ENCODE data around the gene UAP1L1.

UAP1L1 gene

GRCh38 chr9:137073992-137074399, 3.3 kb upstream of the UAP1L1 start:
- H3K4me3 ChIP-seq (ENCODE audit: low read length), result no peak overlapping the region
- no peak overlapping the region for H3K9ac ChIP-seq (ENCODE audit: low read depth, low read length)
- peaks cover 12% of the 10 kb centered on the region for H3K4me1 ChIP-seq (ENCODE audit: insufficient read depth, low read length)
- H3K9me3 ChIP-seq (ENCODE audit: insufficient read depth, low read depth, low read length), result no peaks in the 10 kb centered on the region
- peaks cover 59% of the 10 kb centered on the region for H3K27me3 ChIP-seq (ENCODE audit: insufficient read depth, low read length)
- H3K27ac ChIP-seq (ENCODE audit: low read length), result no peak overlapping the region
- no peaks in the 10 kb centered on the region for H3K36me3 ChIP-seq (ENCODE audit: insufficient read depth, low read depth, low read length)

DNA sequence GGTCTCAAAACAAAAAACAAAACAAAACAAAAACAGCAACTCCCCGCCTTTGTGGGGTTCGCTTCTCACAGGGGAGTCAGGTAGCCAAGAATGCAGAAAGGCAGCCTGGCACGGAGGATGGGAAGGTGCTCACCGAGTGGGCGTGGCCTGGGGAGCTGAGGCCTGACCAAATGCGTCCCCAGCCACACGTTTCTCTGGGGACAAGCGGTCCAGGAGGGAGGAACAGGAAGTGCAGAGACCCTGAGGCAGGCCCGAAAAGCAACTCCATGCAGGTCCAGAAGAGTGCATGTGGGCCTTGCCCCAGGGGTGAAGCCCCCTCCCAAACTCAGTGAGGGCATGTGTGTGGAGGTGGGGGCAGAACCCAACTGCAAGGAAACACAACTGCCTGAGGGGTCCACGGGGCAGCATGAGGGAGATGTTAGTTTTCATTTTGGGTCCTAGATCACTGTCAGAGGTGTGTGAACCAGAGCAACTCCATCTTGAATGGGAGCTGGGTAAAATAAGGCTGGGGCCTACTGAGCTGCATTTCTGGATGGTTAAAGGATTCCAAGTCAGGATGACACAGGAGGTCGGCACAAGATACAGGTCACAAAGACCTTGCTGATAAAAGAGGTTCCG, 2.6 kb upstream of the UAP1L1 start:
- Histone ChIP-seq H3K36me3 (ENCODE audit: insufficient read depth, low read depth, low read length) (no peaks in the 10 kb centered on the region), H3K4me1 (ENCODE audit: insufficient read depth, low read length) (peaks cover 12% of the 10 kb centered on the region), H3K4me3 (ENCODE audit: low read length) (no peak overlapping the region), H3K9me3 (ENCODE audit: insufficient read depth, low read depth, low read length) (no peaks in the 10 kb centered on the region), H3K9ac (ENCODE audit: low read depth, low read length) (peak overlapping the region; percentile 55; the same call in 1 of the 2 replicates), H3K27me3 (ENCODE audit: insufficient read depth, low read length) (peaks cover 59% of the 10 kb centered on the region), H3K27ac (ENCODE audit: low read length) (no peak overlapping the region)

DNA sequence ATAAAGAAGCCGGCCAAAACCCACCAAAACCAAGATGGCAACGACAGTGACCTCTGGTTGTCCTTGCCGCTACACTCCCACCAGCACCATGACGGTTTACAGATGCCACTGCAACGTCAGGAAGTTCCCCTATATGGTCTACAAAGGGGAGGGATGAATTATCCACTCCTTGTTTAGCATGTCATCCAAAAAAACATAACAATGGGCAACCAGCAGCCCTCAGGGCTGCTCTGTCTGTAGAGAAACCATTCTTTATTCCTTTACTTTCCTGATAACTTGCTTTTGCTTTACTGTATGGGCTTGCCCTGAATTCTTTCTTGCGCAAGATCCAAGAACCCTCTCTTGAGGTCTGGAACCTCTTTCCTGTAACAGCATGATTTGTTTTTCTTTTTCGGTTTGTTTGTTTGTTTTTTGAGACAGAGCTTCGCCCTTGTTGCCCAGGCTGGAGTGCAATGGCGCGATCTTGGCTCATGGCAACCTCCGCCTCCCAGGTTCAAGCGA, 2.0 kb upstream of the UAP1L1 start:
- no peaks in the 10 kb centered on the region for H3K36me3 ChIP-seq (ENCODE audit: insufficient read depth, low read depth, low read length)
- no peak overlapping the region for H3K27ac ChIP-seq (ENCODE audit: low read length)
- H3K27me3 ChIP-seq (ENCODE audit: insufficient read depth, low read length), result peaks cover 65% of the 10 kb centered on the region
- peak overlapping the region; percentile 55; the same call in 1 of the 2 replicates for H3K9ac ChIP-seq (ENCODE audit: low read depth, low read length)
- H3K4me3 ChIP-seq (ENCODE audit: low read length), result no peak overlapping the region
- H3K9me3 ChIP-seq (ENCODE audit: insufficient read depth, low read depth, low read length), result no peaks in the 10 kb centered on the region
- peaks cover 12% of the 10 kb centered on the region for H3K4me1 ChIP-seq (ENCODE audit: insufficient read depth, low read length)

GRCh38 chr9:137076636-137077009, 694 bp upstream of the UAP1L1 start:
- peak overlapping the region; percentile 48; the same call in 1 of the 2 replicates for H3K4me3 ChIP-seq (ENCODE audit: low read length)

GRCh38 chr9:137077758-137078693, 709 bp downstream of the UAP1L1 start:
- no peaks in the 10 kb centered on the region for H3K9me3 ChIP-seq (ENCODE audit: insufficient read depth, low read depth, low read length)
- peaks cover 62% of the 10 kb centered on the region for H3K27me3 ChIP-seq (ENCODE audit: insufficient read depth, low read length)
- no peaks in the 10 kb centered on the region for H3K36me3 ChIP-seq (ENCODE audit: insufficient read depth, low read depth, low read length)
- H3K9ac ChIP-seq (ENCODE audit: low read depth, low read length), result no peak overlapping the region
- no peak overlapping the region for H3K27ac ChIP-seq (ENCODE audit: low read length)
- H3K4me1 ChIP-seq (ENCODE audit: insufficient read depth, low read length), result peaks cover 8% of the 10 kb centered on the region; the same call in 1 of the 2 replicates
- H3K4me3 ChIP-seq (ENCODE audit: low read length), result peak overlapping the region; percentile 58

More at GRCh38 chr9:137076636-137077009, 694 bp upstream of the UAP1L1 start:
- Histone ChIP-seq H3K27me3 (ENCODE audit: insufficient read depth, low read length) (peaks cover 63% of the 10 kb centered on the region), H3K4me1 (ENCODE audit: insufficient read depth, low read length) (peaks cover 8% of the 10 kb centered on the region; the same call in 1 of the 2 replicates), H3K27ac (ENCODE audit: low read length) (no peak overlapping the region), H3K9ac (ENCODE audit: low read depth, low read length) (no peak overlapping the region), H3K36me3 (ENCODE audit: insufficient read depth, low read depth, low read length) (no peaks in the 10 kb centered on the region), H3K9me3 (ENCODE audit: insufficient read depth, low read depth, low read length) (no peaks in the 10 kb centered on the region)

GRCh38 chr9:137078701-137079400, 1.5 kb downstream of the UAP1L1 start:
- H3K9ac ChIP-seq (ENCODE audit: low read depth, low read length), result no peak overlapping the region
- no peaks in the 10 kb centered on the region for H3K36me3 ChIP-seq (ENCODE audit: insufficient read depth, low read depth, low read length)
- H3K27ac ChIP-seq (ENCODE audit: low read length), result no peak overlapping the region
- no peaks in the 10 kb centered on the region for H3K9me3 ChIP-seq (ENCODE audit: insufficient read depth, low read depth, low read length)
- H3K4me1 ChIP-seq (ENCODE audit: insufficient read depth, low read length), result peaks cover 8% of the 10 kb centered on the region; the same call in 1 of the 2 replicates
- H3K27me3 ChIP-seq (ENCODE audit: insufficient read depth, low read length), result peaks cover 59% of the 10 kb centered on the region
- H3K4me3 ChIP-seq (ENCODE audit: low read length), result peak overlapping the region; percentile 58

GRCh38 chr9:137079401-137079787, 2.1 kb downstream of the UAP1L1 start:
- Histone ChIP-seq H3K9ac (ENCODE audit: low read depth, low read length) (no peak overlapping the region), H3K4me3 (ENCODE audit: low read length) (no peak overlapping the region), H3K27me3 (ENCODE audit: insufficient read depth, low read length) (peaks cover 55% of the 10 kb centered on the region), H3K27ac (ENCODE audit: low read length) (no peak overlapping the region), H3K4me1 (ENCODE audit: insufficient read depth, low read length) (peaks cover 8% of the 10 kb centered on the region; the same call in 1 of the 2 replicates), H3K9me3 (ENCODE audit: insufficient read depth, low read depth, low read length) (no peaks in the 10 kb centered on the region), H3K36me3 (ENCODE audit: insufficient read depth, low read depth, low read length) (no peaks in the 10 kb centered on the region)

DNA sequence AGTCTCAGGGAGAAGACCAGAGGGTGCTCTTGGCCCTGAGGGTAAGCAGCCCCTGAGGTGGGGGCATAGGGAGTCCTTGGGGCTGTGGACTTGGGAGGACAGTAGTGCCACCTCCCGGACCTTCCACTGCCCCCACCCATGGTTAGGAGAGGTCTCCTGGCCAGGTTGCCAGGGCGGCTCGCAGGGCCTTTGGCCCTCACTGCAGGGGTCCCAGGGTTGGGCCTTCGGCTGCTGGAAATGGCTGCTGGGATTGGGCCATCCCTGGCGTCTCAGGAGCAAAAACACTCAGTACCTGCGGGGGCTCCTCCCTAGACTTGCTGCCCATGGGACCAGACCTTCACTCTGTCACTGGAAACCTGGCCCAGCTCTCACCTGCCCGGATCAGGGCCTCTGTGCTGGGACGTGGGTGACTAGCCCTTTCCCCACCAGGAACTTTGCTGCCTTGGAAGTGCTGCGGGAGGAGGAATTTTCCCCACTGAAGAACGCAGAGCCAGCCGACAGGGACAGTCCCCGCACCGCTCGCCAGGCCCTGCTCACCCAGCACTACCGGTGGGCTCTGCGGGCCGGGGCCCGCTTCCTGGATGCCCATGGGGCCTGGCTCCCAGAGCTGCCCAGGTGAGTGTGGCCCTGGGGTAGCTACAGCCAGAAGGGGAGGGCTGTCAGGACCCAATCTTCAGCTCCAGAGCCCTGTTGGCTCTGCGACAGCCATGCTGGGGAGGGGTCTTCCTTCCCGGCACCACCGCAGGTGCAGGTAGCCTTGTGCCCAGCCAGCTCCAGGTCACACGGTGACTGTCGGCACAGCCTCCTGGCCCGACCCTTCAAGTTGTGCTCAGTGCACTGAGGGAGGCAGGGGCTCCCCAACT, 3.2 kb downstream of the UAP1L1 start:
- Histone ChIP-seq H3K4me1 (ENCODE audit: insufficient read depth, low read length) (no peaks in the 10 kb centered on the region; the same call in 1 of the 2 replicates), H3K4me3 (ENCODE audit: low read length) (no peak overlapping the region), H3K9me3 (ENCODE audit: insufficient read depth, low read depth, low read length) (no peaks in the 10 kb centered on the region), H3K27ac (ENCODE audit: low read length) (no peak overlapping the region), H3K9ac (ENCODE audit: low read depth, low read length) (no peak overlapping the region), H3K36me3 (ENCODE audit: insufficient read depth, low read depth, low read length) (no peaks in the 10 kb centered on the region), H3K27me3 (ENCODE audit: insufficient read depth, low read length) (peaks cover 53% of the 10 kb centered on the region)

DNA sequence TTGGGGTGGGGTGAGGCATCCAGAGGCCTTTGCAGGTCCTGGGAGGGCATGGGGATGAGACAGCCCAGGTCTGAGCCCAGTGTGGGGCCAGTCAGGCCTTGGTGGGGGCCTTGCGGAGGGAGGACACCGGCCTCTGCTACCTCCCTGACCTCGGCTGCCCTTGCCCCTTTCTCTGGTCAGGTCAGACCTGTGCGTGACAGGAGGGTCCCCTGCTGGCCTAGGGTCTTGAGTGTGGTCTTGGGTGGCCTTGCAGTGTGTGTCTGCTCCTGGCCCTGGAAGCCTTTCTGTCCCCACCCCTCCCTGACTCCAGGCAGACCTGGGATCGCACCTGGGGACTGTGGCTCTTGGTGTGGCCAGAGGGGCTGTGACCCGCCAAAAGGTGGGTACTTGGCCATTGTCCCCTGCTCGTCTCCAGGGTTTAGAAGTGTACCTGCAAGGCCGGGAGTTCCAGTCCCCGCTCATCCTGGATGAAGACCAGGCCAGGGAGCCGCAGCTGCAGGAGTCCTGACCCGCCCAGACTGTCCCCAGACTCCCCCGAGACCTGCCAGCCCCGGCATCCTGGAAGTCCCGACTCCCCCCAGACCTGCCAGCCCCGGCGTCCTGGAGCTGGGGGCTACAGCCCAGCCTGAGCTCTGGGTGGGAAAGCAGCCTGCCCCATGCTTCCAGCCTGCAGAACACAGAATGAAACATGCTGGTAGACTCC, 5.1 kb downstream of the UAP1L1 start:
- no peak overlapping the region for H3K27ac ChIP-seq (ENCODE audit: low read length)
- no peak overlapping the region for H3K4me3 ChIP-seq (ENCODE audit: low read length)

DNA sequence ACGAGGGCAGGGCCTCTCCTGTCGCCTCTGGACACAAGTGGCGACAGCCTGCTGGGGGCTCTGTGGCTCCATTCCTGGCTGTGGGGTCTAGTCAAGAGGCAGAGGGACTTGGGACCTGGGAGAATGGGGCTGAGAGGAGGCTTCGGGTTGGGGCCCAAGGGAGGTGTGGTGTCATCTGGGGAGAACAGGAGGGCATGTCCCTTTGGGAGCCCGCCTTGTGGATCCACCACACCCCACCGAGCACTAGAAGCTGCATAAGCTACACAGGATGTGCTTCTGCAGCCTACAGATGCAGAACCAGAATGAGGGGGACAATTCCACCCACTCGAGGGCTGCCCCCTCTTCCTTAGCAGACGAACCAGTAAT, 5.6 kb downstream of the UAP1L1 start:
- H3K27ac ChIP-seq (ENCODE audit: low read length), result no peak overlapping the region
- H3K4me1 ChIP-seq (ENCODE audit: insufficient read depth, low read length), result peaks cover 2% of the 10 kb centered on the region
- peaks cover 44% of the 10 kb centered on the region for H3K27me3 ChIP-seq (ENCODE audit: insufficient read depth, low read length)
- no peak overlapping the region for H3K4me3 ChIP-seq (ENCODE audit: low read length)
- no peak overlapping the region for H3K9ac ChIP-seq (ENCODE audit: low read depth, low read length)
- H3K9me3 ChIP-seq (ENCODE audit: insufficient read depth, low read depth, low read length), result no peaks in the 10 kb centered on the region
- H3K36me3 ChIP-seq (ENCODE audit: insufficient read depth, low read depth, low read length), result no peaks in the 10 kb centered on the region

More for the DNA sequence above, 5.1 kb downstream of the UAP1L1 start:
- H3K36me3 ChIP-seq (ENCODE audit: insufficient read depth, low read depth, low read length), result no peaks in the 10 kb centered on the region
- no peaks in the 10 kb centered on the region; the same call in 1 of the 2 replicates for H3K4me1 ChIP-seq (ENCODE audit: insufficient read depth, low read length)
- H3K9me3 ChIP-seq (ENCODE audit: insufficient read depth, low read depth, low read length), result no peaks in the 10 kb centered on the region
- H3K27me3 ChIP-seq (ENCODE audit: insufficient read depth, low read length), result peaks cover 45% of the 10 kb centered on the region
- no peak overlapping the region for H3K9ac ChIP-seq (ENCODE audit: low read depth, low read length)

All from iPS-20b (cell line).